Measurements from ENCODE around the gene PTPRN2. TPM values are rescaled to one million over a fixed set of nuclear protein-coding genes. Genes with fewer than 3 reads are reported as not detected.

Gene PTPRN2
- total and polyA plus RNA-seq, 2 of the 8 experiments (the other 6 are each of a cell fraction or from before 2014, with no cell fraction given): 2.6 to 4.5 TPM

- TF ChIP-seq CBX8 (IDR thresholded peaks at IDR 0.05; ENCODE audit: borderline replicate concordance, low read depth, low read length) (no peak), ATF3 (IDR thresholded peaks at IDR 0.05; ENCODE audit: insufficient read depth, low read depth, low read length) (no peak), CHD2 (IDR thresholded peaks at IDR 0.05; ENCODE audit: low read length) (no peak), NRF1 (IDR thresholded peaks at IDR 0.05; ENCODE audit: low read depth, low read length) (no peak), CREB1 (IDR thresholded peaks at IDR 0.05) (no peak), RFX5 (IDR thresholded peaks at IDR 0.05; ENCODE audit: borderline replicate concordance, low read depth, low read length) (no peak), HDAC2 (IDR thresholded peaks at IDR 0.05; ENCODE audit: borderline replicate concordance in 1 of 2, low read depth in 2 of 2, low read length in 2 of 2) (no peak), RXRA (IDR thresholded peaks at IDR 0.05; ENCODE audit: insufficient read depth, low read depth, low read length) (no peak), RBBP5 (IDR thresholded peaks at IDR 0.05; ENCODE audit: borderline replicate concordance, low read depth, low read length) (no peak), CBX5 (IDR thresholded peaks at IDR 0.05; ENCODE audit: low read depth, low read length) (no peak), FOSL1 (IDR thresholded peaks at IDR 0.05; ENCODE audit: insufficient read depth, low read depth, low read length) (no peak), KDM4A (IDR thresholded peaks at IDR 0.05; ENCODE audit: low read depth, low read length, severe bottlenecking) (no peak)
- Histone ChIP-seq H3K23ac (ENCODE audit: insufficient read length) (no peak overlapping the region), H3K4me3 (ENCODE audit: extremely low read depth in 1 of 4, insufficient read depth in 2 of 4, low read depth in 3 of 4, low read length in 4 of 4) (no peak overlapping the region), H2BK15ac (ENCODE audit: low read length) (no peak overlapping the region), H3K4me2 (ENCODE audit: insufficient read depth in 1 of 2, low read depth in 2 of 2, low read length in 2 of 2) (no peak overlapping the region), H4K5ac (ENCODE audit: insufficient read length, low read depth, low read length) (no peak overlapping the region), H2AFZ (ENCODE audit: low read length) (no peak overlapping the region), H3K18ac (ENCODE audit: extremely low read depth, low read length) (no peak overlapping the region), H4K8ac (ENCODE audit: extremely low read depth, insufficient read depth, low read length) (no peak overlapping the region), H4K20me1 (replicated peaks in 1 of 2; ENCODE audit: control insufficient read depth in 1 of 2, insufficient read depth in 2 of 2, low read length in 2 of 2) (peaks cover 0 to 3% of the 10 kb centered on the region in 2 experiments), H2AK5ac (ENCODE audit: low read depth, low read length) (no peak overlapping the region), H2BK12ac (ENCODE audit: low read depth, low read length) (no peak overlapping the region), H3K9ac (replicated peaks in 1 of 4; ENCODE audit: extremely low read depth in 1 of 4, low read depth in 3 of 4, low read length in 3 of 4) (no peak overlapping the region), H3K4me1 (replicated peaks in 1 of 4; ENCODE audit: control insufficient read depth in 3 of 4, insufficient read depth in 4 of 4, low read length in 3 of 4) (no peaks in the 10 kb centered on the region), H2BK120ac (replicated peaks; ENCODE audit: low read depth, low read length) (no peak overlapping the region), H3K36me3 (ENCODE audit: control insufficient read depth in 2 of 4, insufficient read depth in 4 of 4, low read length in 3 of 4) (no peaks in the 10 kb centered on the region), H2BK20ac (ENCODE audit: low read length) (no peak overlapping the region), H3K23me2 (ENCODE audit: low read depth, low read length) (no peaks in the 10 kb centered on the region), H4K91ac (replicated peaks; ENCODE audit: insufficient read length, low read length) (no peak overlapping the region), H2BK5ac (ENCODE audit: low read depth, low read length) (no peak overlapping the region), H3K27me3 (replicated peaks in 1 of 4; ENCODE audit: control insufficient read depth in 3 of 4, extremely low read depth in 1 of 4, insufficient read depth in 3 of 4, low read length in 3 of 4) (no peaks in the 10 kb centered on the region; a peak in 3 of 7 replicates), H3K79me2 (ENCODE audit: control insufficient read depth in 1 of 2, insufficient read depth in 2 of 2, low read length in 2 of 2) (no peaks in the 10 kb centered on the region), H3K14ac (ENCODE audit: insufficient read length) (no peak overlapping the region), H3K56ac (replicated peaks; ENCODE audit: insufficient read length, low read depth, low read length) (no peak overlapping the region), H3K4ac (replicated peaks; ENCODE audit: insufficient read length, low read depth, low read length) (no peak overlapping the region), H3K27ac (ENCODE audit: low read depth, low read length) (no peak overlapping the region), H3K79me1 (ENCODE audit: low read depth, low read length) (no peaks in the 10 kb centered on the region), H3K9me3 (ENCODE audit: insufficient read depth in 2 of 2, low read depth in 1 of 2, low read length in 1 of 2) (no peaks in the 10 kb centered on the region; a peak in 1 of 4 replicates)
- FAIRE-seq (no peak), DNase-seq (ENCODE audit: low read depth in 1 of 2, low spot score in 2 of 2) (no peak)
- ChIA-PET POLR2A (ENCODE audit: partially characterized antibody) (no interaction called here), CTCF (ENCODE audit: partially characterized antibody) (no interaction called here)
- 94% methylated on average over 19 of the region's 19 CpGs; no CpG with 5 or more reads in 1 of the 2 experiments for WGBS, 2 experiments (ENCODE audit: extremely low coverage in 1 of 2, insufficient coverage in 1 of 2, insufficient read length in 1 of 2, insufficient replicate concordance in 2 of 2, low coverage in 1 of 2, low lambda C conversion rate in 2 of 2, missing lambda C conversion rate in 1 of 2)
These were observed 970.2 kb downstream of the PTPRN2 start for GRCh38 chr7:157617401-157617800.

Measured in H1 (cell line).